Measurements from ENCODE around the gene HMGCLL1. TPM values are rescaled to one million over a fixed set of nuclear protein-coding genes. Genes with fewer than 3 reads are reported as not detected.

HMGCLL1 gene
- total RNA-seq, 1 donor from 2014 or later, result 6.3 TPM

- Mint-ChIP-seq H3K4me3 (ENCODE audit: unreplicated experiment) (no peak overlapping the region), H3K9me3 (ENCODE audit: unreplicated experiment) (no peaks in the 10 kb centered on the region), H3K27ac (ENCODE audit: unreplicated experiment) (no peak overlapping the region), H3K27me3 (ENCODE audit: unreplicated experiment) (peaks cover 2% of the 10 kb centered on the region), H3K36me3 (ENCODE audit: unreplicated experiment) (no peaks in the 10 kb centered on the region), H3K4me1 (ENCODE audit: low read depth, unreplicated experiment) (no peaks in the 10 kb centered on the region)
- no peak for TF ChIP-seq CTCF (IDR thresholded peaks at IDR 0.05; ENCODE audit: partially characterized antibody, unreplicated experiment)
- DNase-seq, result no peak
These were observed 129.0 kb downstream of the HMGCLL1 start for GRCh38 chr6:55450005-55450404.

GRCh38 chr6:55449225-55449624 is 129.8 kb downstream of the HMGCLL1 start:
- Mint-ChIP-seq H3K9me3 (ENCODE audit: unreplicated experiment) (no peaks in the 10 kb centered on the region), H3K36me3 (ENCODE audit: unreplicated experiment) (no peaks in the 10 kb centered on the region), H3K27me3 (ENCODE audit: unreplicated experiment) (peaks cover 2% of the 10 kb centered on the region), H3K27ac (ENCODE audit: unreplicated experiment) (no peak overlapping the region), H3K4me1 (ENCODE audit: low read depth, unreplicated experiment) (no peaks in the 10 kb centered on the region), H3K4me3 (ENCODE audit: unreplicated experiment) (no peak overlapping the region)
- no peak for DNase-seq
- TF ChIP-seq CTCF (IDR thresholded peaks at IDR 0.05; ENCODE audit: partially characterized antibody, unreplicated experiment), result no peak

- no peaks in the 10 kb centered on the region for H3K4me1 Mint-ChIP-seq (ENCODE audit: low read depth, unreplicated experiment)
- TF ChIP-seq CTCF (IDR thresholded peaks at IDR 0.05; ENCODE audit: partially characterized antibody, unreplicated experiment), result no peak
- DNase-seq, result no peak
- H3K9me3 Mint-ChIP-seq (ENCODE audit: unreplicated experiment), result no peaks in the 10 kb centered on the region
- peaks cover 2% of the 10 kb centered on the region for H3K27me3 Mint-ChIP-seq (ENCODE audit: unreplicated experiment)
- no peak overlapping the region for H3K4me3 Mint-ChIP-seq (ENCODE audit: unreplicated experiment)
- H3K36me3 Mint-ChIP-seq (ENCODE audit: unreplicated experiment), result no peaks in the 10 kb centered on the region
- no peak overlapping the region for H3K27ac Mint-ChIP-seq (ENCODE audit: unreplicated experiment)
These were observed 130.5 kb downstream of the HMGCLL1 start for GRCh38 chr6:55448451-55448850.

GRCh38 chr6:55447891-55448290 is 131.1 kb downstream of the HMGCLL1 start:
- H3K9me3 Mint-ChIP-seq (ENCODE audit: unreplicated experiment), result no peaks in the 10 kb centered on the region
- peaks cover 2% of the 10 kb centered on the region for H3K27me3 Mint-ChIP-seq (ENCODE audit: unreplicated experiment)
- DNase-seq, result no peak
- no peak overlapping the region for H3K27ac Mint-ChIP-seq (ENCODE audit: unreplicated experiment)
- no peak for TF ChIP-seq CTCF (IDR thresholded peaks at IDR 0.05; ENCODE audit: partially characterized antibody, unreplicated experiment)
- H3K4me3 Mint-ChIP-seq (ENCODE audit: unreplicated experiment), result no peak overlapping the region
- H3K36me3 Mint-ChIP-seq (ENCODE audit: unreplicated experiment), result no peaks in the 10 kb centered on the region
- H3K4me1 Mint-ChIP-seq (ENCODE audit: low read depth, unreplicated experiment), result no peaks in the 10 kb centered on the region

- peak; percentile 78 for TF ChIP-seq CTCF (IDR thresholded peaks at IDR 0.05; ENCODE audit: partially characterized antibody, unreplicated experiment)
- Mint-ChIP-seq H3K4me1 (ENCODE audit: low read depth, unreplicated experiment) (no peaks in the 10 kb centered on the region), H3K9me3 (ENCODE audit: unreplicated experiment) (no peaks in the 10 kb centered on the region), H3K27me3 (ENCODE audit: unreplicated experiment) (peaks cover 2% of the 10 kb centered on the region), H3K27ac (ENCODE audit: unreplicated experiment) (no peak overlapping the region), H3K36me3 (ENCODE audit: unreplicated experiment) (no peaks in the 10 kb centered on the region), H3K4me3 (ENCODE audit: unreplicated experiment) (no peak overlapping the region)
- no peak for DNase-seq
These were observed 133.3 kb downstream of the HMGCLL1 start for GRCh38 chr6:55445648-55446204.

All from glutamatergic neuron (in vitro differentiated cells).